Measurements from ENCODE around the gene CAMSAP2. TPM values are rescaled to one million over a fixed set of nuclear protein-coding genes. Genes with fewer than 3 reads are reported as not detected.

CAMSAP2 gene
- total RNA-seq, 4 donors from 2014 or later, result 9.2 to 27.5 (median 19.7) TPM

GRCh38 chr1:200837931-200838571 lies 99.4 kb downstream of the CAMSAP2 start:
- no peak for DNase-seq
- WGBS, 2 donors, result 36 to 39% methylated on average over 2 of the region's 2 CpGs
- peaks cover 0 to 44% (median 0%) of the 10 kb centered on the region in 3 donors for H3K36me3 ChIP-seq
- H3K27ac ChIP-seq, result no peak overlapping the region
- no peak overlapping the region for H3K4me3 ChIP-seq
- H3K9me3 ChIP-seq, result peaks cover 0 to 8% (median 0%) of the 10 kb centered on the region in 3 donors
- TF ChIP-seq CTCF (IDR thresholded peaks at IDR 0.05), result peak; percentile 8 to 53 (median 32)
- TF ChIP-seq POLR2A (IDR thresholded peaks at IDR 0.05), result no peak
- no peaks in the 10 kb centered on the region for H3K27me3 ChIP-seq
- intact Hi-C loops (cut with DNase I), result no loop called here
- peaks cover 0 to 4% (median 0%) of the 10 kb centered on the region in 3 donors for H3K4me1 ChIP-seq

GRCh38 chr1:200838676-200839445 lies 100.2 kb downstream of the CAMSAP2 start:
- Histone ChIP-seq H3K27me3 (no peaks in the 10 kb centered on the region), H3K27ac (no peak overlapping the region), H3K4me3 (no peak overlapping the region), H3K4me1 (peaks cover 0 to 4% (median 0%) of the 10 kb centered on the region in 3 donors), H3K36me3 (peaks cover 0 to 47% (median 0%) of the 10 kb centered on the region in 3 donors), H3K9me3 (peaks cover 0 to 8% (median 0%) of the 10 kb centered on the region in 3 donors)
- no peak for TF ChIP-seq CTCF (IDR thresholded peaks at IDR 0.05)
- no peak for DNase-seq
- intact Hi-C loops (cut with DNase I), result no loop called here
- 84 to 88% methylated on average over 3 of the region's 3 CpGs for WGBS, 2 donors

- H3K4me3 ChIP-seq, result no peak overlapping the region
- TF ChIP-seq POLR2A (IDR thresholded peaks at IDR 0.05), result no peak
- no peak for TF ChIP-seq CTCF (IDR thresholded peaks at IDR 0.05)
- no peak for DNase-seq
- H3K27ac ChIP-seq, result no peak overlapping the region
- peaks cover 4 to 91% (median 5%) of the 10 kb centered on the region in 3 donors for H3K36me3 ChIP-seq
- no peaks in the 10 kb centered on the region for H3K4me1 ChIP-seq
- 75 to 94% methylated on average over 4 of the region's 4 CpGs for WGBS, 2 donors
- intact Hi-C loops (cut with DNase I), result no loop called here
- no peaks in the 10 kb centered on the region for H3K9me3 ChIP-seq
- H3K27me3 ChIP-seq, result no peaks in the 10 kb centered on the region
Observed at GRCh38 chr1:200845360-200845759, 106.7 kb downstream of the CAMSAP2 start.

- Histone ChIP-seq H3K27ac (no peak overlapping the region), H3K4me1 (no peaks in the 10 kb centered on the region), H3K27me3 (no peaks in the 10 kb centered on the region), H3K4me3 (no peak overlapping the region), H3K36me3 (peaks cover 4 to 96% (median 6%) of the 10 kb centered on the region in 3 donors), H3K9me3 (no peaks in the 10 kb centered on the region)
- DNase-seq, result no peak
- WGBS, 2 donors, result 100% methylated on average over 1 of the region's 1 CpG
- TF ChIP-seq CTCF (IDR thresholded peaks at IDR 0.05) (no peak), POLR2A (IDR thresholded peaks at IDR 0.05) (no peak)
- intact Hi-C loops (cut with DNase I), result no loop called here
Observed at GRCh38 chr1:200846398-200846797, 107.7 kb downstream of the CAMSAP2 start.

GRCh38 chr1:200849430-200849829 lies 110.7 kb downstream of the CAMSAP2 start:
- H3K27me3 ChIP-seq, result no peaks in the 10 kb centered on the region
- peaks cover 4 to 97% (median 6%) of the 10 kb centered on the region in 3 donors for H3K36me3 ChIP-seq
- DNase-seq, result no peak
- H3K4me3 ChIP-seq, result no peak overlapping the region
- no peaks in the 10 kb centered on the region for H3K4me1 ChIP-seq
- intact Hi-C loops (cut with DNase I), result no loop called here
- no peak overlapping the region for H3K27ac ChIP-seq
- TF ChIP-seq POLR2A (IDR thresholded peaks at IDR 0.05) (no peak), CTCF (IDR thresholded peaks at IDR 0.05) (no peak)
- no peaks in the 10 kb centered on the region for H3K9me3 ChIP-seq
- 85 to 88% methylated on average over 6 of the region's 6 CpGs for WGBS, 2 donors

All from esophagus squamous epithelium (tissue), 5 donors.